RWPE2 (cell line): ENCODE measurements around the gene GSG1L.

Experiments
- ATAC-seq: fragments of 200-7000 bp; cut with Tn5 transposase; 3 replicates; pipeline ENCODE4 v1.9.1; 2021; ENCODE audit warnings: low read depth
- DNase-seq: peaks from one replicate; pipeline ENCODE4 v3.0.0-alpha.2; 2020; ENCODE audit warnings: low spot score
- H3K27ac ChIP-seq: fragments of 450-650 bp; 2 replicates; pipeline ENCODE4 v1.5.1; 2017; ENCODE audit warnings: mild to moderate bottlenecking; ENCODE audit not compliant: poor library complexity, severe bottlenecking
- H3K27me3 ChIP-seq: fragments of 250-450 bp; sonication (Bioruptor Pico); 2 replicates; pipeline ENCODE4 v1.5.1; 2021; ENCODE audit warnings: mild to moderate bottlenecking, moderate library complexity; ENCODE audit not compliant: insufficient read depth, poor library complexity, severe bottlenecking
- H3K36me3 ChIP-seq: fragments of 250-450 bp; sonication (Bioruptor Pico); 2 replicates; pipeline ENCODE4 v1.5.1; 2020; ENCODE audit warnings: low read depth, mild to moderate bottlenecking, moderate library complexity
- H3K4me1 ChIP-seq: fragments of 250-450 bp; sonication (Bioruptor Pico); 2 replicates; pipeline ENCODE4 v1.5.1; 2021; ENCODE audit warnings: mild to moderate bottlenecking, moderate library complexity; ENCODE audit not compliant: insufficient read depth, poor library complexity, severe bottlenecking
- H3K4me3 ChIP-seq: fragments of 250-450 bp; sonication (Bioruptor Pico); 2 replicates; pipeline ENCODE4 v1.5.1; 2021; ENCODE audit warnings: mild to moderate bottlenecking, moderate library complexity; ENCODE audit not compliant: severe bottlenecking
- H3K9me3 ChIP-seq: fragments of 250-450 bp; sonication (Bioruptor Pico); 2 replicates; pipeline ENCODE4 v1.5.1; 2021; ENCODE audit warnings: mild to moderate bottlenecking, moderate library complexity; ENCODE audit not compliant: severe bottlenecking
- TF ChIP-seq, protein P1 (sequence below): fragments of 450-650 bp; IDR thresholded peaks from one replicate; pipeline ENCODE4 v1.5.1; 2017; ENCODE audit warnings: mild to moderate bottlenecking, moderate library complexity; ENCODE audit not compliant: poor library complexity, severe bottlenecking

The GSG1L gene

DNA sequence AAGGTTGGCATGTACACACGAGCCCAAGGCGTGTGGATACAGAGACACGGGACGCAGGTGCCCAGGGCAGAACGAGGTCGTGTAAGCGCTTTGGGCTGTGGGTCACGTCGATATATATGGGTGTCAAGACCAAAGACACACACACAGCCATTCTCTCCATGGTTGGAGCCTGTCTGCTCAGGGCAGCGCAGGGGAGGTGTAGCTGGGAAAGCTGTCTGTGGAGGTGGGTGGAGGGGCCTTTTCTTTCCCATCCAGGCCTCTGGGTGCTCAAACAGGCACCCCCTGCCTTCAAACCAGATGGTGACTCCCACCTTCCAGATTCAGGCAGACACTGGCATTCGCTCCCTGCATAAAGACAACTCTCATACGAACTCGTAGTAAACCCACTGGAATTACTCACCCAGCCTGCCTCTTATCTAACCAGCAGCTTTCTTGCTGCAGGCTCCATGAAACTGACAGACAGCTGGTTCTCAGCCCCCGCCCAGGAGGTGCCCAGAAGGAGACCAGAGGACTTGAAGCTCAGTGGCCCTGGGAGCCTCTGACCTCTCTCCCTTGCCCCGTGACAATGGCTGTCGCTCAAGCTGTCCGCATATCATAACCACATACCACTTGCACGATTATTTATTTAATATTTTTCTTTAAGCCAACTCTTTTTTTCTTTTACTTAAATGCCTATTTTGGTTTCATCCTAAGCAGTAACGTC is 276.4 kb downstream of the GSG1L start:
- Histone ChIP-seq H3K27me3 (no peaks in the 10 kb centered on the region), H3K9me3 (no peaks in the 10 kb centered on the region), H3K27ac (no peak overlapping the region), H3K4me1 (no peaks in the 10 kb centered on the region), H3K4me3 (no peak overlapping the region), H3K36me3 (no peaks in the 10 kb centered on the region)
- no peak for DNase-seq
- TF ChIP-seq, protein P1, sequence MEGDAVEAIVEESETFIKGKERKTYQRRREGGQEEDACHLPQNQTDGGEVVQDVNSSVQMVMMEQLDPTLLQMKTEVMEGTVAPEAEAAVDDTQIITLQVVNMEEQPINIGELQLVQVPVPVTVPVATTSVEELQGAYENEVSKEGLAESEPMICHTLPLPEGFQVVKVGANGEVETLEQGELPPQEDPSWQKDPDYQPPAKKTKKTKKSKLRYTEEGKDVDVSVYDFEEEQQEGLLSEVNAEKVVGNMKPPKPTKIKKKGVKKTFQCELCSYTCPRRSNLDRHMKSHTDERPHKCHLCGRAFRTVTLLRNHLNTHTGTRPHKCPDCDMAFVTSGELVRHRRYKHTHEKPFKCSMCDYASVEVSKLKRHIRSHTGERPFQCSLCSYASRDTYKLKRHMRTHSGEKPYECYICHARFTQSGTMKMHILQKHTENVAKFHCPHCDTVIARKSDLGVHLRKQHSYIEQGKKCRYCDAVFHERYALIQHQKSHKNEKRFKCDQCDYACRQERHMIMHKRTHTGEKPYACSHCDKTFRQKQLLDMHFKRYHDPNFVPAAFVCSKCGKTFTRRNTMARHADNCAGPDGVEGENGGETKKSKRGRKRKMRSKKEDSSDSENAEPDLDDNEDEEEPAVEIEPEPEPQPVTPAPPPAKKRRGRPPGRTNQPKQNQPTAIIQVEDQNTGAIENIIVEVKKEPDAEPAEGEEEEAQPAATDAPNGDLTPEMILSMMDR = no peak
- no peak for ATAC-seq

DNA sequence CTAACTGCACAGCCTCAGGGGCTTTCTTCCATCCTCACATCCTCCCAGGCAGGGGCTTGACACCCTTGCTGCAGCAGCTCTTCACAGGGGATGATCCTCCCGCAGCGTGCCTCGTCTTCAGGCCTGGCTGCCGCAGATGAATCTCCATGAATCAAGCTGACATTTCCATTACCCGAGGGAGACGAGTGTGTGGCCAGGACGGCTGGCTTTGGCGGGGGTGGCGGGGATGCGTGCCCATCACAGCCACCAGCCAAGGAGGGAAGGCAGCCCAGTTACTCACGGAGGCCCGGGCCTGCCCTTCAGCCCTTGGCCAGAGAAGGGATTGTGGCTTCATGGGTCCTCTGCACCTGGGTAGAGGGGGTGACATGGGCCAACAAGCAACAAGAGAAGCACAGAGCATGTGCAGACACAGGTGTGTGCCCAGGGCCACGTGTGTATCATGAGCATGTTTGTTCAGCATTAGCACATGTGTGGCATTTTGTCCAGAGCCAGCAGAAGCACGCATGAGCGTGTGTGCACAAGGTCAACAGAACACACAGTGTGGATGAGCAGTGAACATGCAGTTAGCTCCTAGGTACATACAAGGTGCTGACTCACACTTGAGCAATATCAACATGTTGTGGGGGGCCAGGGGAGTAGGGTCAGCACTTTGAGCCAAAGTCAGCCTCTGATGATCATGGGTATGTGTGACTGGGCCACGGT is 277.1 kb downstream of the GSG1L start:
- Histone ChIP-seq H3K4me1 (no peaks in the 10 kb centered on the region), H3K36me3 (no peaks in the 10 kb centered on the region), H3K9me3 (no peaks in the 10 kb centered on the region), H3K27ac (no peak overlapping the region), H3K4me3 (no peak overlapping the region), H3K27me3 (no peaks in the 10 kb centered on the region)
- DNase-seq (no peak), ATAC-seq (no peak)
- TF ChIP-seq, protein P1 = no peak

DNA sequence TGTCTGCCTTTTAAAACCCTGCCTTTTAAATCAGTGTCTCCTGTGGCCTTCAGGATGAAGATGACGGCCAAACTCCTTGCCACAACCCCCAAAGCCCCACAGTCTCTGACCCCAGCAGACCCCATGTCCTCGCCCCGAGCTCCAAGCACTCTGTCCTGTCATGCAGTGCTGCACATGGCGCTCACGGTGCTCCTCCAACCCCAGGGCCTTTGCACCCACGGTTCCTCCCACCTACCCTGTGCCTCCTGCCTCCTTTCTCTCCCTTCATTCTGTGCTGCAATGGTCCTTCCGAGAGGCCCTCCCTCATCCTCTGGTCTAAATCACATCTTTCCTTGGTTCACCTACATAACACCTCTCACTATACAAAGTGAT is 278.2 kb downstream of the GSG1L start:
- no peak overlapping the region for H3K4me3 ChIP-seq
- ATAC-seq = no peak
- no peaks in the 10 kb centered on the region for H3K36me3 ChIP-seq
- H3K27ac ChIP-seq = no peak overlapping the region
- no peaks in the 10 kb centered on the region for H3K27me3 ChIP-seq
- TF ChIP-seq, protein P1 = no peak
- DNase-seq = no peak
- H3K4me1 ChIP-seq = no peaks in the 10 kb centered on the region
- no peaks in the 10 kb centered on the region for H3K9me3 ChIP-seq

GRCh38 chr16:27784351-27785306 is 278.9 kb downstream of the GSG1L start:
- Histone ChIP-seq H3K27me3 (no peaks in the 10 kb centered on the region), H3K4me3 (no peak overlapping the region), H3K9me3 (no peaks in the 10 kb centered on the region), H3K4me1 (no peaks in the 10 kb centered on the region), H3K36me3 (no peaks in the 10 kb centered on the region), H3K27ac (no peak overlapping the region)
- DNase-seq (no peak), ATAC-seq (no peak)
- TF ChIP-seq, protein P1 = no peak
